WTC11 (cell line): ENCODE results near the gene FAM20A. TPM values are rescaled to one million over a fixed set of nuclear protein-coding genes. Genes with fewer than 3 reads are reported as not detected.

Source experiments
- ATAC-seq: fragments of 200-7000 bp; cut with Tn5 transposase; 2 replicates; pipeline ENCODE4 v1.10.0; 2021; ENCODE audit warnings: mild to moderate bottlenecking, moderate library complexity
- CTCF ChIA-PET: fragments of 300-600 bp; sonication (Branson Sonifier 250); formaldehyde crosslinking; loops from one replicate; lab custom pipeline; 2021; ENCODE audit warnings: antibody characterized with exemption; lab: Charles Lee
- POLR2A ChIA-PET: fragments of 350-600 bp; sonication (Branson Sonifier 250); formaldehyde crosslinking; loops from one replicate; lab custom pipeline; 2021; ENCODE audit warnings: antibody characterized with exemption; lab: Charles Lee
- DNase-seq: peaks from one replicate; pipeline ENCODE4 v3.0.0; 2021; ENCODE audit warnings: low spot score
- H3K27ac Mint-ChIP-seq: 2 replicates; pipeline ENCODE4 v1.8.0; 2021; ENCODE audit warnings: mixed read lengths
- H3K27me3 Mint-ChIP-seq: 2 replicates; pipeline ENCODE4 v1.8.0; 2021; ENCODE audit warnings: low read depth, mild to moderate bottlenecking, moderate library complexity, mixed read lengths
- H3K36me3 Mint-ChIP-seq: 2 replicates; pipeline ENCODE4 v1.8.0; 2021; ENCODE audit warnings: mixed read lengths
- H3K4me1 Mint-ChIP-seq: 2 replicates; pipeline ENCODE4 v1.8.0; 2022; ENCODE audit warnings: mixed read lengths
- H3K4me3 Mint-ChIP-seq: 2 replicates; pipeline ENCODE4 v1.8.0; 2021; ENCODE audit warnings: mild to moderate bottlenecking, moderate library complexity, mixed read lengths
- H3K9me3 Mint-ChIP-seq: 2 replicates; pipeline ENCODE4 v1.8.0; 2021; ENCODE audit warnings: mixed read lengths
- CBFB ChIP-seq: sonication (generic); formaldehyde crosslinking; IDR thresholded peaks from 2 replicates; pipeline ENCODE4 v1.8.1; 2022; ENCODE audit warnings: mild to moderate bottlenecking, low read depth, missing genetic modification reagents
- CDX4 ChIP-seq: fragments of 250-450 bp; sonication (Bioruptor Pico); IDR thresholded peaks from 2 replicates; pipeline ENCODE4 v1.9.0; 2021; ENCODE audit warnings: moderate library complexity, mild to moderate bottlenecking, inconsistent platforms, borderline replicate concordance
- E2F1 ChIP-seq: sonication (generic); formaldehyde crosslinking; IDR thresholded peaks from 2 replicates; pipeline ENCODE4 v1.8.0; 2022; ENCODE audit warnings: mild to moderate bottlenecking, missing genetic modification reagents
- FOXK1 ChIP-seq: sonication (generic); formaldehyde crosslinking; IDR thresholded peaks from 2 replicates; pipeline ENCODE4 v1.8.0; 2022; ENCODE audit warnings: mild to moderate bottlenecking, moderate library complexity, missing genetic modification reagents
- FOXP1 ChIP-seq: sonication (generic); formaldehyde crosslinking; IDR thresholded peaks from 2 replicates; pipeline ENCODE4 v1.8.0; 2022; ENCODE audit warnings: missing genetic modification reagents, mild to moderate bottlenecking, moderate library complexity, borderline replicate concordance
- GABPB1 ChIP-seq: sonication (generic); formaldehyde crosslinking; IDR thresholded peaks from 2 replicates; pipeline ENCODE4 v1.8.1; 2023; ENCODE audit warnings: mild to moderate bottlenecking, missing genetic modification reagents
- JUN ChIP-seq: sonication (generic); formaldehyde crosslinking; IDR thresholded peaks from 2 replicates; pipeline ENCODE4 v1.8.0; 2023; ENCODE audit warnings: mild to moderate bottlenecking, missing genetic modification reagents
- MAX ChIP-seq: sonication (generic); formaldehyde crosslinking; IDR thresholded peaks from 2 replicates; pipeline ENCODE4 v1.8.0; 2022; ENCODE audit warnings: mild to moderate bottlenecking, missing genetic modification reagents
- OVOL2 ChIP-seq: fragments of 250-450 bp; sonication (Bioruptor Pico); IDR thresholded peaks from 2 replicates; pipeline ENCODE4 v1.9.0; 2021; ENCODE audit warnings: mild to moderate bottlenecking, borderline replicate concordance
- PRRX2 ChIP-seq: fragments of 250-450 bp; sonication (Bioruptor Pico); IDR thresholded peaks from 2 replicates; pipeline ENCODE4 v1.8.0; 2021; ENCODE audit warnings: mild to moderate bottlenecking
- RELA ChIP-seq: sonication (generic); formaldehyde crosslinking; IDR thresholded peaks from 2 replicates; pipeline ENCODE4 v1.8.1; 2022; ENCODE audit warnings: missing genetic modification reagents, mild to moderate bottlenecking, borderline replicate concordance
- RORB ChIP-seq: fragments of 250-450 bp; sonication (Bioruptor Pico); IDR thresholded peaks from 2 replicates; pipeline ENCODE4 v1.9.0; 2021; ENCODE audit warnings: mild to moderate bottlenecking
- SOX15 ChIP-seq: fragments of 250-450 bp; sonication (Bioruptor Pico); IDR thresholded peaks from 2 replicates; pipeline ENCODE4 v1.9.0; 2021; ENCODE audit warnings: mild to moderate bottlenecking
- TEAD1 ChIP-seq: sonication (generic); formaldehyde crosslinking; IDR thresholded peaks from 2 replicates; pipeline ENCODE4 v1.8.0; 2022; ENCODE audit warnings: mild to moderate bottlenecking, missing genetic modification reagents
- ZBTB21 ChIP-seq: sonication (generic); formaldehyde crosslinking; IDR thresholded peaks from 2 replicates; pipeline ENCODE4 v1.8.1; 2023; ENCODE audit warnings: mild to moderate bottlenecking, missing genetic modification reagents, borderline replicate concordance
- ZNF219 ChIP-seq: sonication (generic); formaldehyde crosslinking; IDR thresholded peaks from 2 replicates; pipeline ENCODE4 v1.8.0; 2023; ENCODE audit warnings: missing genetic modification reagents, mild to moderate bottlenecking, borderline replicate concordance
- ZNF232 ChIP-seq: sonication (generic); formaldehyde crosslinking; IDR thresholded peaks from 2 replicates; pipeline ENCODE4 v1.8.0; 2022; ENCODE audit warnings: mild to moderate bottlenecking, missing genetic modification reagents
- ZNF396 ChIP-seq: fragments of 250-450 bp; sonication (Bioruptor Pico); IDR thresholded peaks from 2 replicates; pipeline ENCODE4 v1.8.0; 2021; ENCODE audit warnings: mild to moderate bottlenecking, moderate library complexity, borderline replicate concordance
- total RNA-seq: library from RNA; stranded (reverse); gene quantifications from 3 replicates; pipeline ENCODE4 v1.2.3, GENCODE V29; 2021
- TF ChIP-seq, protein P1 (sequence below): fragments of 200-600 bp; IDR thresholded peaks from 2 replicates; pipeline ENCODE4 v1.8.0; 2022; ENCODE audit warnings: antibody characterized with exemption
- TF ChIP-seq, protein P2 (sequence below): sonication (generic); formaldehyde crosslinking; IDR thresholded peaks from 2 replicates; pipeline ENCODE4 v1.8.0; 2023; ENCODE audit warnings: missing genetic modification reagents
- TF ChIP-seq, protein P3 (sequence below): sonication (generic); formaldehyde crosslinking; IDR thresholded peaks from 2 replicates; pipeline ENCODE4 v1.8.1; 2023; ENCODE audit warnings: mild to moderate bottlenecking, missing genetic modification reagents, moderate library complexity
- TF ChIP-seq, protein P4 (sequence below): fragments of 250-450 bp; sonication (Bioruptor Pico); IDR thresholded peaks from 2 replicates; pipeline ENCODE4 v1.9.0; 2021; ENCODE audit warnings: mild to moderate bottlenecking
- TF ChIP-seq, protein P5 (sequence below): sonication (generic); formaldehyde crosslinking; IDR thresholded peaks from 2 replicates; pipeline ENCODE4 v1.8.1; 2023; ENCODE audit warnings: mild to moderate bottlenecking, missing genetic modification reagents

Gene FAM20A
- total RNA-seq, 1 experiment from 2014 or later: 5.8 TPM

DNA sequence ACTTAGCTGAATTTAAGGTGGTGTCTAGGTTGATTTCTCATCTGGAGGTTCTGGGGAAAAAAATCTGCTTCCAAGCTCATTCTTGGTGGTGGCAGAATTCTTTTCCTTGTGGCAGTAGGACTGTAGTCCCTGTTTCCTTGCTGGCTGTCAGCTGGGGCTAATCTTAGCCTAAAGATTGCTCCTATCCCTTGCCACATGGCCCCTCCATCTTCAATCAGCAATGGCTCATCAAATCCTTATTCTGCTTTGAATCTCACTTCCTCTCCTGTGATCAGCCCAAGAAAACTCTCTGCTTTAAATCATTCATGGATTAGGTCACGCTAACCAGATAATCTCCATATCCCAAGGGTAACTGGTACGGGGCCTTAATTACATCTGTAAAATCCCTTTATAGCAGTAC, 6.6 kb downstream of the FAM20A start (continued):
- TF ChIP-seq GABPB1 (CRISPR knock-in tag) (no peak), FOXK1 (CRISPR knock-in tag) (no peak), ZNF232 (CRISPR knock-in tag) (no peak), SOX15 (CRISPR knock-in tag) (no peak), RORB (no peak)

GRCh38 chr17:68592682-68593641, 8.2 kb downstream of the FAM20A start:
- no peak overlapping the region for H3K27ac Mint-ChIP-seq
- ChIA-PET POLR2A (no interaction called here), CTCF (interaction anchor here (0.7 kb wide), 1 partner anchor 55 kb away, joined by 3 read pairs; no protein-coding TSS in a partner anchor)
- H3K4me3 Mint-ChIP-seq: no peak overlapping the region; the same call in 1 of the 2 replicates
- no peak for ATAC-seq
- H3K27me3 Mint-ChIP-seq: no peaks in the 10 kb centered on the region; the same call in 1 of the 2 replicates
- peaks cover 5% of the 10 kb centered on the region for H3K36me3 Mint-ChIP-seq
- H3K4me1 Mint-ChIP-seq: peaks cover 20% of the 10 kb centered on the region
- no peak for DNase-seq
- no peak for TF ChIP-seq SOX15 (CRISPR knock-in tag)
- no peak for TF ChIP-seq MAX (CRISPR knock-in tag)
- TF ChIP-seq PRRX2 (CRISPR knock-in tag): no peak
- TF ChIP-seq, protein P1, sequence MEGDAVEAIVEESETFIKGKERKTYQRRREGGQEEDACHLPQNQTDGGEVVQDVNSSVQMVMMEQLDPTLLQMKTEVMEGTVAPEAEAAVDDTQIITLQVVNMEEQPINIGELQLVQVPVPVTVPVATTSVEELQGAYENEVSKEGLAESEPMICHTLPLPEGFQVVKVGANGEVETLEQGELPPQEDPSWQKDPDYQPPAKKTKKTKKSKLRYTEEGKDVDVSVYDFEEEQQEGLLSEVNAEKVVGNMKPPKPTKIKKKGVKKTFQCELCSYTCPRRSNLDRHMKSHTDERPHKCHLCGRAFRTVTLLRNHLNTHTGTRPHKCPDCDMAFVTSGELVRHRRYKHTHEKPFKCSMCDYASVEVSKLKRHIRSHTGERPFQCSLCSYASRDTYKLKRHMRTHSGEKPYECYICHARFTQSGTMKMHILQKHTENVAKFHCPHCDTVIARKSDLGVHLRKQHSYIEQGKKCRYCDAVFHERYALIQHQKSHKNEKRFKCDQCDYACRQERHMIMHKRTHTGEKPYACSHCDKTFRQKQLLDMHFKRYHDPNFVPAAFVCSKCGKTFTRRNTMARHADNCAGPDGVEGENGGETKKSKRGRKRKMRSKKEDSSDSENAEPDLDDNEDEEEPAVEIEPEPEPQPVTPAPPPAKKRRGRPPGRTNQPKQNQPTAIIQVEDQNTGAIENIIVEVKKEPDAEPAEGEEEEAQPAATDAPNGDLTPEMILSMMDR: no peak
- TF ChIP-seq OVOL2: no peak
- no peak for TF ChIP-seq CBFB
- TF ChIP-seq ZBTB21 (CRISPR knock-in tag): no peak
- TF ChIP-seq RELA: no peak
- TF ChIP-seq, protein P2, sequence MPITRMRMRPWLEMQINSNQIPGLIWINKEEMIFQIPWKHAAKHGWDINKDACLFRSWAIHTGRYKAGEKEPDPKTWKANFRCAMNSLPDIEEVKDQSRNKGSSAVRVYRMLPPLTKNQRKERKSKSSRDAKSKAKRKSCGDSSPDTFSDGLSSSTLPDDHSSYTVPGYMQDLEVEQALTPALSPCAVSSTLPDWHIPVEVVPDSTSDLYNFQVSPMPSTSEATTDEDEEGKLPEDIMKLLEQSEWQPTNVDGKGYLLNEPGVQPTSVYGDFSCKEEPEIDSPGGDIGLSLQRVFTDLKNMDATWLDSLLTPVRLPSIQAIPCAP (CRISPR knock-in tag): no peak
- H3K9me3 Mint-ChIP-seq: peaks cover 17% of the 10 kb centered on the region

DNA sequence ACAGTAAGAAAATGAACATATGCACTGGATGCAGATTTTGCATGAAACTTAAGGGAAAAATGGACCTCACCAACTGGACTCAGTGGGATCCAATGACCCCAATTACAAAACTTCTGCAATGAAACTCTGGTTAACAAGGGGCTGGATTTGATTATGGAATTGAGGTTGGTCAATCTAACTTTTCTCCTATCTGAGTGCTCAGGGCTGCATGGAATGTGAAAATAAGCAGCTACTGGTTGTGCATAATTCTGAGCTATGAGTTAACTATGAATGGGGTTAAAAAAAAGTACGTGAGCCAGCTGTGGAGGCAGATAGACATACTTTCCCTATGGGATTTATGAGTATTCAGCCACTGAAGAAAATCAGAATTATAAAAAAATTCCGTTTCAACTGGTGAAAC, 9.2 kb downstream of the FAM20A start:
- DNase-seq: no peak
- no peak overlapping the region for H3K27ac Mint-ChIP-seq
- no peaks in the 10 kb centered on the region for H3K27me3 Mint-ChIP-seq
- H3K36me3 Mint-ChIP-seq: peaks cover 9% of the 10 kb centered on the region
- H3K4me3 Mint-ChIP-seq: peak overlapping the region; percentile 34
- no peak for ATAC-seq
- POLR2A ChIA-PET: no interaction called here
- CTCF ChIA-PET: interaction anchor here (0.7 to 1.3 kb wide), 4 partner anchors 8 to 121 kb away, joined by 3 to 4 read pairs (median 4); no protein-coding TSS in a partner anchor
- peaks cover 26% of the 10 kb centered on the region for H3K9me3 Mint-ChIP-seq
- H3K4me1 Mint-ChIP-seq: peaks cover 20% of the 10 kb centered on the region
- TF ChIP-seq SOX15 (CRISPR knock-in tag) (no peak), CDX4 (CRISPR knock-in tag) (no peak), FOXP1 (CRISPR knock-in tag) (no peak), MAX (CRISPR knock-in tag) (no peak), ZNF396 (CRISPR knock-in tag) (no peak), E2F1 (CRISPR knock-in tag) (no peak), ZNF219 (no peak), TEAD1 (no peak), JUN (CRISPR knock-in tag) (no peak)
- TF ChIP-seq, protein P3, sequence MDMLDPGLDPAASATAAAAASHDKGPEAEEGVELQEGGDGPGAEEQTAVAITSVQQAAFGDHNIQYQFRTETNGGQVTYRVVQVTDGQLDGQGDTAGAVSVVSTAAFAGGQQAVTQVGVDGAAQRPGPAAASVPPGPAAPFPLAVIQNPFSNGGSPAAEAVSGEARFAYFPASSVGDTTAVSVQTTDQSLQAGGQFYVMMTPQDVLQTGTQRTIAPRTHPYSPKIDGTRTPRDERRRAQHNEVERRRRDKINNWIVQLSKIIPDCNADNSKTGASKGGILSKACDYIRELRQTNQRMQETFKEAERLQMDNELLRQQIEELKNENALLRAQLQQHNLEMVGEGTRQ (CRISPR knock-in tag): no peak
- TF ChIP-seq, protein P4, sequence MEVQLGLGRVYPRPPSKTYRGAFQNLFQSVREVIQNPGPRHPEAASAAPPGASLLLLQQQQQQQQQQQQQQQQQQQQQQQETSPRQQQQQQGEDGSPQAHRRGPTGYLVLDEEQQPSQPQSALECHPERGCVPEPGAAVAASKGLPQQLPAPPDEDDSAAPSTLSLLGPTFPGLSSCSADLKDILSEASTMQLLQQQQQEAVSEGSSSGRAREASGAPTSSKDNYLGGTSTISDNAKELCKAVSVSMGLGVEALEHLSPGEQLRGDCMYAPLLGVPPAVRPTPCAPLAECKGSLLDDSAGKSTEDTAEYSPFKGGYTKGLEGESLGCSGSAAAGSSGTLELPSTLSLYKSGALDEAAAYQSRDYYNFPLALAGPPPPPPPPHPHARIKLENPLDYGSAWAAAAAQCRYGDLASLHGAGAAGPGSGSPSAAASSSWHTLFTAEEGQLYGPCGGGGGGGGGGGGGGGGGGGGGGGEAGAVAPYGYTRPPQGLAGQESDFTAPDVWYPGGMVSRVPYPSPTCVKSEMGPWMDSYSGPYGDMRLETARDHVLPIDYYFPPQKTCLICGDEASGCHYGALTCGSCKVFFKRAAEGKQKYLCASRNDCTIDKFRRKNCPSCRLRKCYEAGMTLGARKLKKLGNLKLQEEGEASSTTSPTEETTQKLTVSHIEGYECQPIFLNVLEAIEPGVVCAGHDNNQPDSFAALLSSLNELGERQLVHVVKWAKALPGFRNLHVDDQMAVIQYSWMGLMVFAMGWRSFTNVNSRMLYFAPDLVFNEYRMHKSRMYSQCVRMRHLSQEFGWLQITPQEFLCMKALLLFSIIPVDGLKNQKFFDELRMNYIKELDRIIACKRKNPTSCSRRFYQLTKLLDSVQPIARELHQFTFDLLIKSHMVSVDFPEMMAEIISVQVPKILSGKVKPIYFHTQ (CRISPR knock-in tag): no peak
- TF ChIP-seq, protein P5, sequence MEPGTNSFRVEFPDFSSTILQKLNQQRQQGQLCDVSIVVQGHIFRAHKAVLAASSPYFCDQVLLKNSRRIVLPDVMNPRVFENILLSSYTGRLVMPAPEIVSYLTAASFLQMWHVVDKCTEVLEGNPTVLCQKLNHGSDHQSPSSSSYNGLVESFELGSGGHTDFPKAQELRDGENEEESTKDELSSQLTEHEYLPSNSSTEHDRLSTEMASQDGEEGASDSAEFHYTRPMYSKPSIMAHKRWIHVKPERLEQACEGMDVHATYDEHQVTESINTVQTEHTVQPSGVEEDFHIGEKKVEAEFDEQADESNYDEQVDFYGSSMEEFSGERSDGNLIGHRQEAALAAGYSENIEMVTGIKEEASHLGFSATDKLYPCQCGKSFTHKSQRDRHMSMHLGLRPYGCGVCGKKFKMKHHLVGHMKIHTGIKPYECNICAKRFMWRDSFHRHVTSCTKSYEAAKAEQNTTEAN (CRISPR knock-in tag): no peak
